Kidney (tissue), 14 donors: ENCODE data around the gene RFPL3. TPM values are rescaled to one million over a fixed set of nuclear protein-coding genes. Genes with fewer than 3 reads are reported as not detected.

Source experiments
- DNase-seq, 5 donors: peaks; one replicate each; pipeline ENCODE4 v3.0.0-alpha.2; 2013 to 2020
- FAIRE-seq: peaks from 2 replicates; lab custom pipeline; 2012; peaks lifted over from hg19 to GRCh38; lab: Jason Lieb, UNC
- H3K27ac ChIP-seq, 2 donors: one replicate each; pipeline ENCODE4 v1.7.0; 2013; ENCODE audit warnings: low read depth in 2 of 2, low read length in 2 of 2, inconsistent platforms in 1 of 2
- H3K27me3 ChIP-seq: one replicate; pipeline ENCODE4 v1.7.1; 2013; ENCODE audit warnings: low read length, inconsistent platforms; ENCODE audit not compliant: control insufficient read depth, insufficient read depth
- H3K36me3 ChIP-seq, 3 donors: one replicate each; pipeline versions ENCODE4 v1.7.0 to v1.7.1; 2013; ENCODE audit warnings: low read length in 3 of 3, control low read depth in 1 of 3, inconsistent platforms in 1 of 3; ENCODE audit not compliant: insufficient read depth in 3 of 3, control insufficient read depth in 2 of 3
- H3K4me1 ChIP-seq, 3 donors: one replicate each; pipeline versions ENCODE4 v1.7.0 to v1.7.1; 2013; ENCODE audit warnings: low read length in 3 of 3, inconsistent platforms in 1 of 3, low read depth in 1 of 3; ENCODE audit not compliant: control insufficient read depth in 2 of 3, insufficient read depth in 2 of 3
- H3K4me3 ChIP-seq, 3 donors: one replicate each; pipeline versions ENCODE4 v1.7.0 to v1.8.1; 2013; ENCODE audit warnings: low read length in 3 of 3, control low read depth in 1 of 3, inconsistent platforms in 1 of 3
- H3K9ac ChIP-seq, 3 donors: one replicate each; pipeline versions ENCODE4 v1.7.0 to v1.7.1; 2013; ENCODE audit warnings: low read length in 3 of 3, control low read depth in 1 of 3, inconsistent platforms in 1 of 3
- H3K9me3 ChIP-seq, 3 donors: one replicate each; pipeline versions ENCODE4 v1.7.0 to v1.7.1; 2013; ENCODE audit warnings: low read length in 3 of 3, control low read depth in 1 of 3, inconsistent platforms in 1 of 3; ENCODE audit not compliant: control insufficient read depth in 2 of 3, insufficient read depth in 1 of 3
- intact Hi-C: fragments of 100-400 bp; cut with DNase I; formaldehyde crosslinking; loops from one replicate; pipeline ENCODE4 v1.11.1; 2022
- polyA plus RNA-seq: library from polyadenylated mRNA; stranded (reverse); fragments of 350-450 nt; fragmentation: Illumina TruSeq; extraction: RNeasy Lipid Tissue Mini Kit (QIAGEN cat#74804); gene quantifications from one replicate; pipeline ENCODE4 v1.2.3, GENCODE V29; 2014; ENCODE audit warnings: low read depth, low replicate concordance; ENCODE audit not compliant: insufficient read depth
- total RNA-seq: library from RNA; stranded (reverse); fragmentation: NEBNext Ultra II Directional; extraction: Animal tissue kit (Norgen Biotek cat#: 25700); gene quantifications from one replicate; pipeline ENCODE4 v1.2.1, GENCODE V29; 2021
- TF ChIP-seq, protein P1 (sequence below): IDR thresholded peaks from 3 replicates; pipeline ENCODE4 v1.5.1; 2012; ENCODE audit warnings: mild to moderate bottlenecking, moderate library complexity, borderline replicate concordance; ENCODE audit not compliant: insufficient read depth; ENCODE audit errors: extremely low read depth
- donor health status: control.
- donor health status: control.
- donor health status: control.
- donor health status: control.
- donor health status: control.
- donor health status: DM: yes; HTN: yes; CAD: no.
- donor health status: Normal renal cell carcinoma (clear cell type).

RFPL3 gene
- total and polyA plus RNA-seq, 2 donors from 2014 or later = not detected

DNA sequence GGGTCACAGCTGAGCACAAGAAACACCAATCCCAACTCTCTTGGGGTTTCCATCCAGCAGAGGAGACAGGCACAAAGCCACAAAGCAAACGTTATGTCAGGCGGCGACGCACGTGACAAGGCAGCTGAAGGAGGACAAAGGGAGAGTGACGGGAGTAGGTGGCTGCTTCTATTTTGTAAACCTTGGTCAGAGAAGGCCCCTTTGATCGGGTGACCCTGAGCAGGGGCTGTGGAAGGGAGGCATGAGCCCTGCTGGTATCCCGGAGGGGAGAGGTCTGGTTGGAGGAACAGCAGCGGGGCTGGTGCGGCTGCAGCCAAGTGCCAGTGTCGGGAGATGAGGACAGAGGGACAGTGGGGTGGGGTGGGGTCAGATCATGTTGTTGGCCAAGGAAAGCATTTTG, 17.3 kb upstream of the RFPL3 start:
- intact Hi-C loops = no loop called here
- no peak overlapping the region for H3K27ac ChIP-seq
- no peak overlapping the region for H3K9ac ChIP-seq
- peak in 1 of 5 donors; percentile 7 for DNase-seq
- H3K4me1 ChIP-seq = peaks cover 0 to 2% (median 0%) of the 10 kb centered on the region in 3 donors
- H3K9me3 ChIP-seq = no peaks in the 10 kb centered on the region
- TF ChIP-seq, protein P1, sequence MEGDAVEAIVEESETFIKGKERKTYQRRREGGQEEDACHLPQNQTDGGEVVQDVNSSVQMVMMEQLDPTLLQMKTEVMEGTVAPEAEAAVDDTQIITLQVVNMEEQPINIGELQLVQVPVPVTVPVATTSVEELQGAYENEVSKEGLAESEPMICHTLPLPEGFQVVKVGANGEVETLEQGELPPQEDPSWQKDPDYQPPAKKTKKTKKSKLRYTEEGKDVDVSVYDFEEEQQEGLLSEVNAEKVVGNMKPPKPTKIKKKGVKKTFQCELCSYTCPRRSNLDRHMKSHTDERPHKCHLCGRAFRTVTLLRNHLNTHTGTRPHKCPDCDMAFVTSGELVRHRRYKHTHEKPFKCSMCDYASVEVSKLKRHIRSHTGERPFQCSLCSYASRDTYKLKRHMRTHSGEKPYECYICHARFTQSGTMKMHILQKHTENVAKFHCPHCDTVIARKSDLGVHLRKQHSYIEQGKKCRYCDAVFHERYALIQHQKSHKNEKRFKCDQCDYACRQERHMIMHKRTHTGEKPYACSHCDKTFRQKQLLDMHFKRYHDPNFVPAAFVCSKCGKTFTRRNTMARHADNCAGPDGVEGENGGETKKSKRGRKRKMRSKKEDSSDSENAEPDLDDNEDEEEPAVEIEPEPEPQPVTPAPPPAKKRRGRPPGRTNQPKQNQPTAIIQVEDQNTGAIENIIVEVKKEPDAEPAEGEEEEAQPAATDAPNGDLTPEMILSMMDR = no peak
- H3K36me3 ChIP-seq = no peaks in the 10 kb centered on the region
- no peak overlapping the region for H3K4me3 ChIP-seq
- FAIRE-seq = no peak
- H3K27me3 ChIP-seq = no peaks in the 10 kb centered on the region

GRCh38 chr22:32341122-32341740, 16.4 kb upstream of the RFPL3 start:
- H3K4me3 ChIP-seq = peak overlapping the region in 1 of 3 donors; percentile 16
- no peak overlapping the region for H3K9ac ChIP-seq
- no peak for FAIRE-seq
- no peaks in the 10 kb centered on the region for H3K4me1 ChIP-seq
- TF ChIP-seq, protein P1 = no peak
- no peaks in the 10 kb centered on the region for H3K36me3 ChIP-seq
- H3K9me3 ChIP-seq = no peaks in the 10 kb centered on the region
- no peak overlapping the region for H3K27ac ChIP-seq
- no peaks in the 10 kb centered on the region for H3K27me3 ChIP-seq
- intact Hi-C loops = no loop called here
- DNase-seq = peak in 4 of 5 donors; percentile 58 to 75 (median 69)

- Histone ChIP-seq H3K4me3 (no peak overlapping the region), H3K27me3 (no peaks in the 10 kb centered on the region), H3K36me3 (no peaks in the 10 kb centered on the region), H3K4me1 (no peaks in the 10 kb centered on the region), H3K9ac (no peak overlapping the region), H3K9me3 (no peaks in the 10 kb centered on the region), H3K27ac (no peak overlapping the region)
- intact Hi-C loops = no loop called here
- FAIRE-seq (no peak), DNase-seq (no peak)
- TF ChIP-seq, protein P1 = no peak
Observed at GRCh38 chr22:32342977-32343376, 14.7 kb upstream of the RFPL3 start.
